NCI-H1930 (cell line): ENCODE data around the gene CRYGD.

Experiments
- DNase-seq, 2 experiments: peaks; one replicate each; lab custom pipeline; 2025; lab: John Stamatoyannopoulos, UW

CRYGD gene

GRCh38 chr2:208083807-208084206 lies 40.5 kb downstream of the CRYGD start:
- no peak for DNase-seq

DNA sequence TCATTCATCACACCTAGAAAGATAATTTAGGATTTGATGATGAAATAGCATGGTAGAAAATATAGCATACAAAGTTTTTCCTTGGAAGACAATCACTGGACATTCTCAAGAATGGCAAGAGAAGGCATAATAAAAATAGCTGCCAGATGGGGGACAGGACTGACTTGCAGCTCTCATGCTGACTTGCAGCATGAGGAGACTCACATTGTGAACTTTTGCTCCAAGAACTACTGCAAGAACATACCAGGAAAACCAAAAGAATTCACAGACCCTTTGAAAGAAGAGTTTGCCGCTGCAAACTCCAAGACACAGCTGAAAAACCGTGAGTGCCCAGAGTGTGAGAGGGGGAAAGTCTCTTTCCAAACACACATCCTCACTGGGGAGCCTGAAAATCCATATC lies 47.0 kb downstream of the CRYGD start:
- no peak for DNase-seq

DNA sequence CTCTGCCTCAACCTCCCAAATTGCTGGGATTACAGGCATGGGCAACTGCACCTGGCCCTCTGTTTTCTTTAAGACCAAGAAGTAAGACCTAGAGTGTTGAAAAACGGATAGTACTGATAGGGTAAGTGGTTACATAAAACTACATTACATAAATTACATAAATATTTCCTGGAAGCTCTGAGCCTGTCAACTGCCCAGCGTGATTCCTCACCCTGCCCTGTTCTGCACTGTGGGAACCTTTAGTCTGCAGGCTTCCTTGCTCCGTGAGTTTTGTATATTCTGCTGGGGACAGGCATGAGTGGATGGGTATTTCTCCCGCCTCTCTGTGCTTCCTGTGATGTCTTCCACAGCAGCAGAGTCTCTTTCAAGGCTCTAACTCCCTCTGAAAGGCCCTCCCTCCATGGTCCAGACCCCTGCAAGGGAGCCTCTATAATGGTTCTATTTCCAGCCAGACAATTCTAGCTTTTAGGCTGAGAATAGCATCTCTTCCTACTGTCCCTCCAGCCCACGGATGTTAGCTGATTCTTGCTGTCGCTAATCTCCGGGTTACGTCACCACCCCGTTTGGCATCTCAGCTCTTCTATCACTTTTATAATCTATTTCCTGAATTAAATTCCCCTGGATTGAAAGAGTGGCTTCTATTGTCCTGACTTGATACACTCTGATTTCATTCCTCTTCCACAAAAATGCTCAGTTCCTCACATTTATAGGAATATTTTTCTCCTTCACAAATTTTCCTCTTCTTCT lies 49.5 kb downstream of the CRYGD start:
- DNase-seq = no peak

- DNase-seq = peak; percentile 20 to 66
These were observed 52.0 kb downstream of the CRYGD start for GRCh38 chr2:208072250-208072892.
